Ishikawa (cell line): ENCODE measurements around the gene CCDC50.

Experiments used
- CEBPB ChIP-seq: IDR thresholded peaks from 2 replicates; pipeline ENCODE4 v1.6.1; 2012
- CREB1 ChIP-seq: IDR thresholded peaks from 2 replicates; pipeline ENCODE4 v1.6.1; 2012; ENCODE audit warnings: low read depth
- EGR1 ChIP-seq: IDR thresholded peaks from 2 replicates; pipeline ENCODE4 v1.6.1; 2012
- EP300 ChIP-seq: IDR thresholded peaks from 2 replicates; pipeline ENCODE4 v1.6.1; 2012; ENCODE audit warnings: borderline replicate concordance
- FOXM1 ChIP-seq: IDR thresholded peaks from 2 replicates; pipeline ENCODE4 v1.6.1; 2012; ENCODE audit warnings: low read depth, borderline replicate concordance
- NFIC ChIP-seq: IDR thresholded peaks from 2 replicates; pipeline ENCODE4 v1.6.1; 2012
- RAD21 ChIP-seq: IDR thresholded peaks from 2 replicates; pipeline ENCODE4 v1.6.1; 2012; ENCODE audit warnings: low read depth
- TAF1 ChIP-seq: IDR thresholded peaks from 2 replicates; pipeline ENCODE4 v1.6.1; 2012; ENCODE audit warnings: low read depth, mild to moderate bottlenecking
- TCF12 ChIP-seq: IDR thresholded peaks from 2 replicates; pipeline ENCODE4 v1.6.1; 2012; ENCODE audit warnings: low read depth
- TEAD4 ChIP-seq: IDR thresholded peaks from 2 replicates; pipeline ENCODE4 v1.6.1; 2012
- YY1 ChIP-seq: IDR thresholded peaks from 2 replicates; pipeline ENCODE4 v1.6.1; 2012; ENCODE audit warnings: low read depth
- ZBTB7A ChIP-seq: IDR thresholded peaks from 2 replicates; pipeline ENCODE4 v1.6.1; 2012; ENCODE audit warnings: low read depth
- TF ChIP-seq, protein P1 (sequence below): IDR thresholded peaks from 2 replicates; pipeline ENCODE4 v1.6.1; 2012; ENCODE audit warnings: low read depth, mild to moderate bottlenecking
- TF ChIP-seq, protein P2 (sequence below): IDR thresholded peaks from 2 replicates; pipeline ENCODE4 v1.6.1; 2012
- TF ChIP-seq, protein P3 (sequence below): IDR thresholded peaks from 2 replicates; pipeline ENCODE4 v1.6.1; 2012

The CCDC50 gene

DNA sequence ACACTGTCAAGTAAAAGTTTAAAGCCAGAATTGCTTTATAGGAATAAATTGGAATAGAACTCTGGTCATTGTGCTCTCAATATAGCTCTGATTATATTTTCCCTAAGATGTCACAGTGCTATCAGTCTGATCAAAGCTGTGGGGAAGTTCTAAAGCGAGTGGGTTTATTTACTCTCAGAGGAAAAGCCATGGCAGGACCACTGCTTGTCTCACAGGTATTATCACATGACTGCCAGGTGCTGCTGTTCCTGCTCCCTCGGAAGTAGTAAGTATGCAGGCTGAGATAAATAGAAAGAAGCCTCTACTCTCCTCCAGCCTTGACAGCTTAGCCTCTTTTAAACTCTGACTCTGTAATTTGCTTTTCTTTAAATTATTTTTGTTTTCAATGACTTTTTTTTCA is 50.3 kb downstream of the CCDC50 start:
- no peak for TF ChIP-seq FOXM1
- no peak for TF ChIP-seq ZBTB7A
- TF ChIP-seq TCF12, result no peak
- TF ChIP-seq TEAD4, result no peak
- TF ChIP-seq CREB1, result no peak
- TF ChIP-seq YY1, result no peak
- no peak for TF ChIP-seq TAF1
- TF ChIP-seq EP300, result no peak
- TF ChIP-seq NFIC, result no peak
- TF ChIP-seq RAD21, result no peak
- no peak for TF ChIP-seq CEBPB
- TF ChIP-seq EGR1, result no peak
- TF ChIP-seq, protein P1, sequence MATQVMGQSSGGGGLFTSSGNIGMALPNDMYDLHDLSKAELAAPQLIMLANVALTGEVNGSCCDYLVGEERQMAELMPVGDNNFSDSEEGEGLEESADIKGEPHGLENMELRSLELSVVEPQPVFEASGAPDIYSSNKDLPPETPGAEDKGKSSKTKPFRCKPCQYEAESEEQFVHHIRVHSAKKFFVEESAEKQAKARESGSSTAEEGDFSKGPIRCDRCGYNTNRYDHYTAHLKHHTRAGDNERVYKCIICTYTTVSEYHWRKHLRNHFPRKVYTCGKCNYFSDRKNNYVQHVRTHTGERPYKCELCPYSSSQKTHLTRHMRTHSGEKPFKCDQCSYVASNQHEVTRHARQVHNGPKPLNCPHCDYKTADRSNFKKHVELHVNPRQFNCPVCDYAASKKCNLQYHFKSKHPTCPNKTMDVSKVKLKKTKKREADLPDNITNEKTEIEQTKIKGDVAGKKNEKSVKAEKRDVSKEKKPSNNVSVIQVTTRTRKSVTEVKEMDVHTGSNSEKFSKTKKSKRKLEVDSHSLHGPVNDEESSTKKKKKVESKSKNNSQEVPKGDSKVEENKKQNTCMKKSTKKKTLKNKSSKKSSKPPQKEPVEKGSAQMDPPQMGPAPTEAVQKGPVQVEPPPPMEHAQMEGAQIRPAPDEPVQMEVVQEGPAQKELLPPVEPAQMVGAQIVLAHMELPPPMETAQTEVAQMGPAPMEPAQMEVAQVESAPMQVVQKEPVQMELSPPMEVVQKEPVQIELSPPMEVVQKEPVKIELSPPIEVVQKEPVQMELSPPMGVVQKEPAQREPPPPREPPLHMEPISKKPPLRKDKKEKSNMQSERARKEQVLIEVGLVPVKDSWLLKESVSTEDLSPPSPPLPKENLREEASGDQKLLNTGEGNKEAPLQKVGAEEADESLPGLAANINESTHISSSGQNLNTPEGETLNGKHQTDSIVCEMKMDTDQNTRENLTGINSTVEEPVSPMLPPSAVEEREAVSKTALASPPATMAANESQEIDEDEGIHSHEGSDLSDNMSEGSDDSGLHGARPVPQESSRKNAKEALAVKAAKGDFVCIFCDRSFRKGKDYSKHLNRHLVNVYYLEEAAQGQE, result no peak
- TF ChIP-seq, protein P2, sequence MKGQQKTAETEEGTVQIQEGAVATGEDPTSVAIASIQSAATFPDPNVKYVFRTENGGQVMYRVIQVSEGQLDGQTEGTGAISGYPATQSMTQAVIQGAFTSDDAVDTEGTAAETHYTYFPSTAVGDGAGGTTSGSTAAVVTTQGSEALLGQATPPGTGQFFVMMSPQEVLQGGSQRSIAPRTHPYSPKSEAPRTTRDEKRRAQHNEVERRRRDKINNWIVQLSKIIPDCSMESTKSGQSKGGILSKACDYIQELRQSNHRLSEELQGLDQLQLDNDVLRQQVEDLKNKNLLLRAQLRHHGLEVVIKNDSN, result no peak
- TF ChIP-seq, protein P3, sequence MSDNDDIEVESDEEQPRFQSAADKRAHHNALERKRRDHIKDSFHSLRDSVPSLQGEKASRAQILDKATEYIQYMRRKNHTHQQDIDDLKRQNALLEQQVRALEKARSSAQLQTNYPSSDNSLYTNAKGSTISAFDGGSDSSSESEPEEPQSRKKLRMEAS, result no peak

DNA sequence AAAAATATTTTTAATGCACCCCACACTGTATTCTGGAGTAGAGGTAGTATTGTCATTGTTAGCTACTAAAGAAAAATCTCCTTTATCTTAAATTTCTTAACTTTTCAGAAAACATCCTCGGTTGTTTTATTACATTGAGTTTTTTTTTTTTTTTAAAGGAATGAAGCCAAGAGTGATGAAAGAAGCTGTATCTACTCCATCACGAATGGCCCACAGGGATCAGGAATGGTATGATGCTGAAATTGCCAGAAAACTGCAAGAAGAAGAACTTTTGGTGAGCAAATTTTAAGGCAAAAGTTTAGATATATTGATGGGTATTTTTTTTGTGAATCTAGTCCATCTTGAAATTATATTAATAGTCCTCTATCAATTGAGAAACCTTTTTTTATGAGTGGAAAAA is 50.8 kb downstream of the CCDC50 start:
- TF ChIP-seq CREB1 (no peak), EP300 (no peak), EGR1 (no peak), ZBTB7A (no peak), TCF12 (no peak), CEBPB (no peak), FOXM1 (no peak)
- TF ChIP-seq, protein P3, result no peak
- TF ChIP-seq, protein P1, result no peak

DNA sequence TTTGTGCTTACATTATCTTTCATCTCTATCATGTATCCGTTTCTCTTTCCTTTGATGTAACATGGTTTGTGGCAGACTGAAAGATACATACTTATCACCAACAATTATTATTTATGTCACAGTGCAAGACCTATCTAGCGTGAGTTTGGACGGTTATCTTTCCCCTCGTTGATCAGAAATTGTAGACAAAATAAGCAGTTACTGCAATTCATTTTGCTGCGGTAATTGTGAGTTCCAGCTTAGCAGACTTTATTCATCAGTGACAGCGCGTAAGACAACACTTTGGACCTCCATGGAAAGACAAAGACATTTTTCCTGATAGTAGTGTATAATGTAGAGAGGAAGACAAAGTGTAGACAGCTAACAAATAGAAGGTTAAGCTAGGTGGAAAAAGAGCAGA is 52.1 kb downstream of the CCDC50 start:
- TF ChIP-seq EGR1, result no peak
- TF ChIP-seq FOXM1, result no peak
- no peak for TF ChIP-seq NFIC
- TF ChIP-seq TEAD4, result no peak
- TF ChIP-seq RAD21, result no peak
- TF ChIP-seq, protein P3, result no peak
- TF ChIP-seq YY1, result no peak
- TF ChIP-seq, protein P2, result no peak
- no peak for TF ChIP-seq TAF1
- no peak for TF ChIP-seq CEBPB

DNA sequence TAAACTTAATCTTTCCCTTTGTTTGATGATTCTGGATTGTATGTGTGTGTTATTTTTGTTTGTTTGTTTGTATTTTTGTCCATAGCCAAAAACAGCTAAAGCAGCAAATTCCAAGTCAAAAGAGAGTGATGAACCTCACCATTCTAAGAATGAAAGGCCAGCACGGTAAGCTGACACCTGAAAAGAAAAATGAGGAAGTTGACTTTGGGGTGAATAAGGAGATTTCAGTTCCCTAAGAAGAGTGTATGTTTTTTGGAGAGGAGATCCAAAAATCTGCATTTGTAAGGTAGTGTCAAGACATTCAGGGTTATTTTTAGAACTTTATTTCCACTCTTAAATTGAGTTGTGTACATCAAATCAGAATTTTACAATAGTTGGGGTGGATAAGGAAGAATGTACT is 53.5 kb downstream of the CCDC50 start:
- TF ChIP-seq, protein P1, result no peak

DNA sequence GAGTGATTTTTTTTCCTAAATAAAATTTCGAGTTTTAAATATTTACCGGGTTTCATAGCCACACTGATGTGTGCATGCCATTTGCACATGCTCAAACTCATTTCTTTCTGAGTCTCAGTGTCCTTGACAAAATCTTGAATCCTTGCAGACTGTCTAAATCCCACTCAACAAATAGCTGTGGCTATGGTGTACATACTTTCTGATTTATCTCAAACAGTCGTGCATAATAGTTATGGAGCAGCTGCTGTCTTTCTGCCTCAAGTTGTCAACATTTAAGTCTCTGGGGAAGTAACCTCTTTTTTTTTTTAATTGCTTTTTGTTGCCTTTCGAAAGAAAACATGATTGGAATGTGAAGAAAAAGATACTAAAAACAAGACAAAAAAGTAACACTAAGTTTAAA is 53.9 kb downstream of the CCDC50 start:
- TF ChIP-seq RAD21 (no peak), NFIC (no peak), TCF12 (no peak), CREB1 (no peak), CEBPB (no peak), TAF1 (no peak), EGR1 (no peak)
- TF ChIP-seq, protein P3, result no peak
- TF ChIP-seq, protein P2, result no peak
